Ishikawa (cell line): ENCODE data around the gene CCNT1.

ENCODE experiments used
- CEBPB ChIP-seq: IDR thresholded peaks from 2 replicates; pipeline ENCODE4 v1.6.1; 2012
- CREB1 ChIP-seq: IDR thresholded peaks from 2 replicates; pipeline ENCODE4 v1.6.1; 2012; ENCODE audit warnings: low read depth
- EGR1 ChIP-seq: IDR thresholded peaks from 2 replicates; pipeline ENCODE4 v1.6.1; 2012
- EP300 ChIP-seq: IDR thresholded peaks from 2 replicates; pipeline ENCODE4 v1.6.1; 2012; ENCODE audit warnings: borderline replicate concordance
- FOXM1 ChIP-seq: IDR thresholded peaks from 2 replicates; pipeline ENCODE4 v1.6.1; 2012; ENCODE audit warnings: low read depth, borderline replicate concordance
- MAX ChIP-seq: IDR thresholded peaks from 2 replicates; pipeline ENCODE4 v1.6.1; 2012
- RAD21 ChIP-seq: IDR thresholded peaks from 2 replicates; pipeline ENCODE4 v1.6.1; 2012; ENCODE audit warnings: low read depth
- TAF1 ChIP-seq: IDR thresholded peaks from 2 replicates; pipeline ENCODE4 v1.6.1; 2012; ENCODE audit warnings: low read depth, mild to moderate bottlenecking
- YY1 ChIP-seq: IDR thresholded peaks from 2 replicates; pipeline ENCODE4 v1.6.1; 2012; ENCODE audit warnings: low read depth
- ZBTB7A ChIP-seq: IDR thresholded peaks from 2 replicates; pipeline ENCODE4 v1.6.1; 2012; ENCODE audit warnings: low read depth

- TF ChIP-seq EGR1 (no peak), TAF1 (no peak), CEBPB (no peak), EP300 (no peak), FOXM1 (no peak), MAX (no peak), YY1 (no peak), ZBTB7A (no peak), RAD21 (no peak), CREB1 (no peak)
Measured at GRCh38 chr12:48758186-48758585, 41.7 kb upstream of the CCNT1 start.
